Uterus (tissue), 4 donors: ENCODE measurements around the gene SCGB1D1. TPM values are rescaled to one million over a fixed set of nuclear protein-coding genes. Genes with fewer than 3 reads are reported as not detected.

Experiments
- DNase-seq, 2 donors: peaks; one replicate each; pipeline ENCODE4 v3.0.0-alpha.2; 2019 to 2020
- H3K27ac ChIP-seq, 2 donors: fragments of 200-600 bp; sonication (generic); 1 replicate in 1 of 2; 2 replicates in 1 of 2; pipeline ENCODE4 v1.5.1; 2016 to 2018
- H3K27me3 ChIP-seq, 2 donors: fragments of 200-600 bp; sonication (generic); one replicate each; pipeline ENCODE4 v1.5.1; 2018 to 2019; ENCODE audit warnings: control low read depth in 1 of 2
- H3K36me3 ChIP-seq, 2 donors: fragments of 200-600 bp; sonication (generic); one replicate each; pipeline ENCODE4 v1.5.1; 2019; ENCODE audit warnings: control low read depth in 1 of 2
- H3K4me1 ChIP-seq, 2 donors: fragments of 200-600 bp; sonication (generic); one replicate each; pipeline ENCODE4 v1.5.1; 2018 to 2019; ENCODE audit warnings: control low read depth in 1 of 2
- H3K4me3 ChIP-seq, 2 donors: fragments of 200-600 bp; sonication (generic); 1 replicate in 1 of 2; 2 replicates in 1 of 2; pipeline ENCODE4 v1.5.1; 2018 to 2019; ENCODE audit warnings: mild to moderate bottlenecking in 1 of 2
- H3K9me3 ChIP-seq, 2 donors: fragments of 200-600 bp; sonication (generic); one replicate each; pipeline ENCODE4 v1.5.1; 2019; ENCODE audit warnings: control low read depth in 1 of 2
- POLR2A ChIP-seq, 2 donors: fragments of 450-650 bp; IDR thresholded peaks; one replicate each; pipeline ENCODE4 v1.6.1; 2016; ENCODE audit warnings: antibody characterized with exemption in 2 of 2, mild to moderate bottlenecking in 1 of 2, moderate library complexity in 1 of 2
- intact Hi-C: fragments of 100-400 bp; cut with DNase I; formaldehyde crosslinking; loops from one replicate; pipeline ENCODE4 v1.15.1; 2023; ENCODE audit warnings: low total_unique reads
- total RNA-seq, 4 donors: library from RNA; depleted of rRNA in 3 of 4; stranded (reverse); fragments of >200 nt in 3 of 4; gene quantifications; one replicate each; pipeline versions ENCODE4 v1.1.0 to v1.2.4, GENCODE V29; 2014 to 2023
- TF ChIP-seq, protein P1 (sequence below), 4 experiments: fragments of 200-600 bp in 2 of 4; fragments of 450-650 bp in 2 of 4; sonication (generic) in 2 of 4; IDR thresholded peaks; one replicate each; pipeline ENCODE4 v1.5.1; 2016 to 2019; ENCODE audit warnings: antibody characterized with exemption in 4 of 4, mild to moderate bottlenecking in 2 of 4, moderate library complexity in 1 of 4
- donor health status: DM: yes; HTN: yes; CAD: no.

Gene SCGB1D1
- total RNA-seq, 4 donors from 2014 or later, result not detected

DNA sequence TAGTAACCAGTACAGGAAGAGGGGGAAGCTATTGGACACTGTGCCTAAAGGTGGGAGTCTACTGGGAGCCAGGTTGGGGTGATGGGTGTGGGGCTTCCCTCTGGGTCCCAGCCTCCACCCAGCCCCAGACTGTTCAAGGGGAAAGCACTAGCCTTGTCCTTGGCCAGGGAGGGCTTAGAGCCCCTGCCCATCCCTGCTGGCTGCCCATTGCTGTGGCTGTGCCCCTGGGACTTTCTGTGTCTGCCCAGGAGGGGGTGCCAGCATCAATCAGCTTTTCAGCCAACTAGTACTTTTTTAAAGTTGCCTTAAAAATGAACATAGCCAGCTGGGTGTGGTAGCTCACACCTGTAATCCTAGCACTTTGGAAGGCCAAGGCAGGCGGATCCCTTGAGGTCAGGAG is 46.3 kb upstream of the SCGB1D1 start:
- no peaks in the 10 kb centered on the region for H3K27me3 ChIP-seq
- H3K9me3 ChIP-seq, result no peaks in the 10 kb centered on the region
- DNase-seq, result no peak
- TF ChIP-seq POLR2A (IDR thresholded peaks at IDR 0.05), result no peak
- TF ChIP-seq, protein P1, sequence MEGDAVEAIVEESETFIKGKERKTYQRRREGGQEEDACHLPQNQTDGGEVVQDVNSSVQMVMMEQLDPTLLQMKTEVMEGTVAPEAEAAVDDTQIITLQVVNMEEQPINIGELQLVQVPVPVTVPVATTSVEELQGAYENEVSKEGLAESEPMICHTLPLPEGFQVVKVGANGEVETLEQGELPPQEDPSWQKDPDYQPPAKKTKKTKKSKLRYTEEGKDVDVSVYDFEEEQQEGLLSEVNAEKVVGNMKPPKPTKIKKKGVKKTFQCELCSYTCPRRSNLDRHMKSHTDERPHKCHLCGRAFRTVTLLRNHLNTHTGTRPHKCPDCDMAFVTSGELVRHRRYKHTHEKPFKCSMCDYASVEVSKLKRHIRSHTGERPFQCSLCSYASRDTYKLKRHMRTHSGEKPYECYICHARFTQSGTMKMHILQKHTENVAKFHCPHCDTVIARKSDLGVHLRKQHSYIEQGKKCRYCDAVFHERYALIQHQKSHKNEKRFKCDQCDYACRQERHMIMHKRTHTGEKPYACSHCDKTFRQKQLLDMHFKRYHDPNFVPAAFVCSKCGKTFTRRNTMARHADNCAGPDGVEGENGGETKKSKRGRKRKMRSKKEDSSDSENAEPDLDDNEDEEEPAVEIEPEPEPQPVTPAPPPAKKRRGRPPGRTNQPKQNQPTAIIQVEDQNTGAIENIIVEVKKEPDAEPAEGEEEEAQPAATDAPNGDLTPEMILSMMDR (IDR thresholded peaks at IDR 0.05), result no peak
- H3K36me3 ChIP-seq, result no peaks in the 10 kb centered on the region
- no peak overlapping the region for H3K4me3 ChIP-seq
- no peaks in the 10 kb centered on the region for H3K4me1 ChIP-seq
- intact Hi-C loops, result no loop called here
- no peak overlapping the region for H3K27ac ChIP-seq

DNA sequence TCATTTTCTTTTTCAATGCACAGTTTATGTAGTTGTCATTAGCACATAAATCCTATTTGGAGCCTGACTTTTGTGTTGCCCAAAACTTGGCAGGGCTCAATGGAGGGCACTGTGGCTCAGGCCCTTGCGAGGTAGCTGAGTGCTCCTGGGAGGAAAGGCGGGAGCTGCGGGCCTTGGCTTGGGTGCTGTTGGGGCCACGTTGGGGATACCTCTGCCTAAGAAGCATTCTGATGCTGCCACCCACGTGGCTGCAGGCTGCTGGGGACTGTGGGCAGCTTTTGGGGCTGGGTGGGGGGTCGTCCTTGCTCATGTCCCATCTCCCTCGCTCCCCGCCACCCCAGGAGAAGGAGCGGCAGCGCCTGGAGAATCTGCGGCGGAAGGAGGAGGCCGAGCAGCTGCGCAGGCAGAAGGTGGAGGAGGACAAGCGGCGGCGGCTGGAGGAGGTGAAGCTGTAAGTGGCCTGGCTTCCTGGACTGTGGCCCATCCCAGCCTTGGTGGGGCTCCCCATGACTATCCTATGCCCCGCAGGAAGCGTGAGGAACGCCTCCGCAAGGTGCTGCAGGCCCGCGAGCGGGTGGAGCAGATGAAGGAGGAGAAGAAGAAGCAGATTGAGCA is 45.3 kb upstream of the SCGB1D1 start:
- H3K27me3 ChIP-seq, result no peaks in the 10 kb centered on the region
- no peak for DNase-seq
- no peaks in the 10 kb centered on the region for H3K36me3 ChIP-seq
- H3K4me3 ChIP-seq, result no peak overlapping the region
- TF ChIP-seq, protein P1 (IDR thresholded peaks at IDR 0.05), result no peak
- TF ChIP-seq POLR2A (IDR thresholded peaks at IDR 0.05), result no peak
- no peaks in the 10 kb centered on the region for H3K9me3 ChIP-seq
- no peaks in the 10 kb centered on the region for H3K4me1 ChIP-seq
- intact Hi-C loops, result no loop called here
- H3K27ac ChIP-seq, result no peak overlapping the region

DNA sequence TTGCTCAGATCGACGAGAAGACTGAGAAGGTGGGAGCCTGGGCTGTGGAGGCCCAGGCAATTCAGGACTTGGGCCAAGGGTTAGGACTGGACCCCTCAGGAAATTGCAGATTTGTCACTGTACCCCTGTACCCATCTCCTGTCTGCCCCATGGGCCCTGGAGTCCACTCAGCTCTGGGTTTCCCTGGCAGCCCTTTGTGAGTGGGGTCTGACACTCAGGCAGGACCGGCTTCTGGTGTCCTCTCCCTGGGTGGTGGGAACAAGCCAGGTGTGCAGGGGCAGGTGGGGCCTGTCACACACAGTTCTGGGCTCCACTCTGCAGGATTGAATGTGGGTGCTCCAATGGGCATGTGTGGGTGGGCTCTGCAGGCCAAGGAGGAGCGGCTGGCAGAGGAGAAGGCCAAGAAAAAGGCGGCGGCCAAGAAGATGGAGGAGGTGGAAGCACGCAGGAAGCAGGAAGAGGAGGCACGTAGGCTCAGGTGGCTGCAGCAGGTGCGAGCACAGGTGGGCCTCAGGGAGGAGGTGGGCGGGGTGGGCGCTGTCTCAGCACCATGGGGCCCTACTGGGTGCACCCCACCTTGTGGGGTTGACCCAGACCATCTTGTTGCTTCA is 44.6 kb upstream of the SCGB1D1 start:
- H3K36me3 ChIP-seq, result no peaks in the 10 kb centered on the region
- intact Hi-C loops, result no loop called here
- TF ChIP-seq, protein P1 (IDR thresholded peaks at IDR 0.05), result no peak
- no peak for TF ChIP-seq POLR2A (IDR thresholded peaks at IDR 0.05)

DNA sequence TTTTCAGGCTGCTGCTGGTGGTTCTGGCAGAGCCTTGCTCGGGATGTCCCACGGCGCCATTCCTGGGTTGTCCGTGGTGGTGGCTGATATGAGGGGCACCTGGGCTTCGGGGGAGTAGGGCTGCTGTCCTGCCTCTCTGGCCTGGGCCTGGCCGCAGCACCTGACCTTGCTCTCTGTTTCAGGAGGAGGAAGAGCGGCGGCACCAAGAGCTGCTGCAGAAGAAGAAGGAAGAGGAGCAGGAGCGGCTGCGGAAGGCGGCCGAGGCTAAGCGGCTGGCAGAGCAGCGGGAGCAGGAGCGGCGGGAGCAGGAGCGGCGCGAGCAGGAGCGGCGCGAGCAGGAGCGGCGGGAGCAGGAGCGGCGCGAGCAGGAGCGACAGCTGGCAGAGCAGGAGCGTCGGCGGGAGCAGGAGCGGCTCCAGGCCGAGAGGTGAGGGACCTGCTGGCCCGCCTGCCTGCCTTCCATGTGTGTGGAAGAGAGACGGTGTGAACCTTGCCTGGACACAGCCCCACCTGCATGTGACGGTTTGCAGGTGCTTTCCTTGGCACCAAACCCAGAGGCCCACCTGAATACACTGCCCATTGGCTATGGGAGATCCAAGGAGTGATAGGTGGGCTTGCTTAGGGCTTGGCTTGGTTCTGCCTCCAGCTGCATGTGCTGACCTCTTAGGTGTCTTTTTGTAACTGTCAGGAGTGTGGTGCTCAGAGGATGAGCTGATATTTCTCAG is 43.4 kb upstream of the SCGB1D1 start:
- intact Hi-C loops, result no loop called here
- TF ChIP-seq, protein P1 (IDR thresholded peaks at IDR 0.05), result no peak
- no peak for TF ChIP-seq POLR2A (IDR thresholded peaks at IDR 0.05)
- DNase-seq, result no peak
- no peak overlapping the region for H3K4me3 ChIP-seq
- no peaks in the 10 kb centered on the region for H3K36me3 ChIP-seq
- no peaks in the 10 kb centered on the region for H3K4me1 ChIP-seq
- no peaks in the 10 kb centered on the region for H3K9me3 ChIP-seq
- no peaks in the 10 kb centered on the region for H3K27me3 ChIP-seq
- no peak overlapping the region for H3K27ac ChIP-seq

More for the DNA sequence above, 44.6 kb upstream of the SCGB1D1 start:
- H3K27me3 ChIP-seq, result no peaks in the 10 kb centered on the region
- no peak for DNase-seq
- H3K4me1 ChIP-seq, result no peaks in the 10 kb centered on the region
- H3K4me3 ChIP-seq, result no peak overlapping the region
- H3K9me3 ChIP-seq, result no peaks in the 10 kb centered on the region
- H3K27ac ChIP-seq, result no peak overlapping the region

DNA sequence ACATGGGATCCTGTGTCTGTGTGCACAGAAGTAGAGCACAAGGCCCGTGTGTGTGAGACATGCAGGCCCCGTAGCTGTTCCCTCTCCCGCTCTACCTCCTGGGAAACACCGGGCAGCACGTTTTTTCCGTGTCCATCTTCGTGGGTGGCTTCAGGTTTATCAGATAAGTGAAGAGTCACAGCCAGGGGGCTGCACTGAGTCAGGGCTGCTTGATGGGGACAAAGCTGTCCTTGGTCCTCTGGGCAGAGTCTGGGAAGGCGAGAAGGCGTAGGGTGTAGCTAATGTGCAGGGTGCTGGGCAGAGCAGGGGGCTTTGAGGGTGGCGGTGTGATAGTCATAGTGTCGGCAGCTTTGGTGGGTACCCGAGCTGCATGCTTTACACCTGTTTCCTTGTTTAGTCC is 42.5 kb upstream of the SCGB1D1 start:
- intact Hi-C loops, result no loop called here
- H3K4me3 ChIP-seq, result no peak overlapping the region
- no peaks in the 10 kb centered on the region for H3K9me3 ChIP-seq
- DNase-seq, result no peak
- H3K27me3 ChIP-seq, result no peaks in the 10 kb centered on the region
- TF ChIP-seq, protein P1 (IDR thresholded peaks at IDR 0.05), result no peak
- no peak for TF ChIP-seq POLR2A (IDR thresholded peaks at IDR 0.05)
- H3K4me1 ChIP-seq, result no peaks in the 10 kb centered on the region
- no peaks in the 10 kb centered on the region for H3K36me3 ChIP-seq
- no peak overlapping the region for H3K27ac ChIP-seq
